LNCaP clone FGC (cell line): ENCODE results near the gene MKLN1.
A peak's percentile ranks its signal among the peaks of the same experiment; 100 is the strongest.
"Not testable (repeated sequence)": the region's sequence is repeated elsewhere in the genome, so short reads cannot be mapped to it uniquely, and the experiment has no call there.

Experiments used
- DNase-seq: peaks from one replicate; pipeline ENCODE4 v3.0.0-alpha.2; 2011; ENCODE audit warnings: low read depth
- H3K4me3 ChIP-seq: 2 replicates; pipeline ENCODE4 v1.5.1; 2011; ENCODE audit warnings: mild to moderate bottlenecking, low read depth, low read length, control low read depth
- CTCF ChIP-seq: IDR thresholded peaks from 2 replicates; pipeline ENCODE4 v1.5.1; 2012; ENCODE audit warnings: mild to moderate bottlenecking; ENCODE audit not compliant: control insufficient read depth, insufficient read depth; ENCODE audit errors: extremely low read depth

The MKLN1 gene

DNA sequence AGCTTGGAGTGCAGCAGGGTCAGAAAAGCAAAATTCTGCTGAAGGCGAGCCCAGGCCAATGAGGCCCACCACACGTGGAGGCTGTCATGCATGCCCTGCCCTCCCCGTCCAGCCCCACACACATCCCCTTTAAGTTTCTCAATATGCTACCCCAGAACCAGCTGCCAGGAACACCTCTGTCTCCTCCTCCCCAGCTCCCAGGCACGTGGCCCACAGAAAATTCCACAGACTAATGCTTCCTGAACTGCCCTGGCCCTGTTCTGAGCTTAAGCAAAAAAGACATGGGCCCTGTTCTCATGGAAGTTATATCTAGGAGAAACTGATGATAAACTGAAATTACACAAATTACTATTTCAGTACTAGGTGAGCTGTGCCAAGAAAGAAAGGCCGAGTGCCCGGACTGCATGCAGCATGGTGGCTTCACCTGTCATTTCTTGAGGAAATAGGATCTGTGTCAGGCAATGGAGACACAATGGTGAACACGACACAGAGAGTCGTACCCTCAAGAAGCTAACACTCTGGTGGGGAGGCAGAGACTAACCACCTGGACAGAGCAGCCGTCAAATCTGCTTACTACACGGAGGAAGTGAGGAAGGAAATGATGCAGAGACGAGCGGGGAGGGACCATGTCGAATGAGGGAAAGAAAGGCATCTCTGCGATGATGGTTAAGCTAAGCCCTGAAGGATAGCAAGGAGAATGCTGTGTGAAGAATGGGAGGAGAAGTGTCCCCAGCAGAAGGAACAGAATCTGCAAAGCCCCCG is 184.3 kb downstream of the MKLN1 start:
- TF ChIP-seq CTCF: no peak
- no peak for DNase-seq
- no peak overlapping the region for H3K4me3 ChIP-seq

- no peak overlapping the region for H3K4me3 ChIP-seq
- DNase-seq: peak; percentile 64
- peak; percentile 100 for TF ChIP-seq CTCF
Observed at GRCh38 chr7:131513245-131514061, 185.8 kb downstream of the MKLN1 start.

GRCh38 chr7:131515471-131515870 is 187.8 kb downstream of the MKLN1 start:
- DNase-seq: not testable (repeated sequence)

GRCh38 chr7:131517218-131517923 is 189.7 kb downstream of the MKLN1 start:
- H3K4me3 ChIP-seq: no peak overlapping the region
- DNase-seq: no peak
- no peak for TF ChIP-seq CTCF

More at GRCh38 chr7:131515471-131515870, 187.8 kb downstream of the MKLN1 start:
- H3K4me3 ChIP-seq: not testable (repeated sequence)

DNA sequence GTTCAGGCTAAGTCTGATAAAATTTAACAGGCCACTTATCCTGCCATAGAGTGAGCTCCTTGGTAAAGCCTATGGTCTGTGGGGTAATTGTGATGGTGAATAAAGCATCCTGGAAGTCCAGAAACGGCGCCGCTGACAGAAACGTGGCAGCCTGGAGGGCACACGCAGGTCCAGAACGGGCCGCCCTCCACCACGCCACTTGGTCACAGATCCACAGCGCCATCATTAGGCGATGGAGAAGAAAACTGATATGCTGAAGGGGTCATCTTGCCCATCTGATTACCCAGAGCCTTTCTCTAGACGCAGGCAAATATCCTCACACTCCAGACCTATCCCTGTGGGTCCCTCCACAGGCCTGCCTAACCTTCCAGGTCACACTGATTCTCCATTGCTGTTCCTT is 190.9 kb downstream of the MKLN1 start:
- DNase-seq: no peak
- no peak overlapping the region for H3K4me3 ChIP-seq
- no peak for TF ChIP-seq CTCF

- H3K4me3 ChIP-seq: no peak overlapping the region
- DNase-seq: no peak
- no peak for TF ChIP-seq CTCF
Observed at GRCh38 chr7:131521651-131522163, 194.0 kb downstream of the MKLN1 start.
